Sigmoid colon (tissue), 4 donors: ENCODE data around the gene ENGASE.

ENCODE experiments used
- CTCF ChIP-seq, 4 experiments: fragments of 450-650 bp in 3 of 4; fragments of 200-600 bp in 1 of 4; IDR thresholded peaks; one replicate each; pipeline ENCODE4 v1.5.1; 2016 to 2019; ENCODE audit warnings: antibody characterized with exemption in 4 of 4, mild to moderate bottlenecking in 3 of 4, moderate library complexity in 2 of 4
- POLR2A ChIP-seq, 2 donors: fragments of 450-650 bp; IDR thresholded peaks; one replicate each; pipeline ENCODE4 v1.6.1; 2016; ENCODE audit warnings: antibody characterized with exemption in 2 of 2, mild to moderate bottlenecking in 2 of 2, moderate library complexity in 2 of 2
- POLR2AphosphoS5 ChIP-seq, 4 donors: sonication (generic); formaldehyde crosslinking; IDR thresholded peaks; one replicate each; pipeline ENCODE4 v1.6.1; 2017; ENCODE audit warnings: antibody characterized with exemption in 4 of 4

GRCh38 chr17:79044462-79044861 is 30.2 kb upstream of the ENGASE start:
- TF ChIP-seq CTCF (IDR thresholded peaks at IDR 0.05) (no peak), POLR2A (IDR thresholded peaks at IDR 0.05) (no peak), POLR2AphosphoS5 (IDR thresholded peaks at IDR 0.05) (no peak)
